Measurements from ENCODE around the gene SHISAL2A. TPM values are rescaled to one million over a fixed set of nuclear protein-coding genes. Genes with fewer than 3 reads are reported as not detected.
"Not testable (repeated sequence)": the region's sequence is repeated elsewhere in the genome, so short reads cannot be mapped to it uniquely, and the experiment has no call there.

SHISAL2A gene
- total and polyA plus RNA-seq, 2 of the 13 experiments (the other 11 are each of a cell fraction or from before 2014, with no cell fraction given): not detected

DNA sequence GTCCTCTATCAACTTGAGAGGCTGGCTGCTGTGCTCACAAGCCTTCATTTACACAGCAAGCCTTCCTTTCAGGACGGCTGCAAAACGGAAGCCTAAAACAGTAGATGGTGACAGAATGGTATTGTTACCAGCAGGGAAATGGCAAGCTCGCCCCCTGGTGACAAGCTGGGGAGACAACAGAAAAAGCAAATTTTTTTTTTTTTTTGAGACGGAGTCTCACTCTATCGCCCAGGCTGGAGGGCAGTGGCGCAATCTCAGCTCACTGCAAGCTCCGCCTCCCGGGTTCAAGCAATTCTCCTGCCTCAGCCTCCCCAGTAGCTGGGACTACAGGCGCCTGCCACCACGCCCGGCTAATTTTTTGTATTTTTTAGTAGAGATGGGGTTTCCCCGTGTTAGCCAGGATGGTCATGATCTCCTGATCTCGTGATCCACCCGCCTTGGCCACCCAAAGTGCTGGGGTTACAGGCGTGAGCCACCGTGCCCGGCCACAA, 53.3 kb downstream of the SHISAL2A start (continued):
- TF ChIP-seq IKZF5 (CRISPR knock-in tag; IDR thresholded peaks at IDR 0.05): 0 out of 2 replicates have a peak, but pooled peaks have one; percentile 42
- 0 out of 2 replicates have a peak, but pooled peaks have one; percentile 5 for TF ChIP-seq RBFOX2 (IDR thresholded peaks at IDR 0.05; ENCODE audit: low read depth, low read length)
- TF ChIP-seq, protein P1, sequence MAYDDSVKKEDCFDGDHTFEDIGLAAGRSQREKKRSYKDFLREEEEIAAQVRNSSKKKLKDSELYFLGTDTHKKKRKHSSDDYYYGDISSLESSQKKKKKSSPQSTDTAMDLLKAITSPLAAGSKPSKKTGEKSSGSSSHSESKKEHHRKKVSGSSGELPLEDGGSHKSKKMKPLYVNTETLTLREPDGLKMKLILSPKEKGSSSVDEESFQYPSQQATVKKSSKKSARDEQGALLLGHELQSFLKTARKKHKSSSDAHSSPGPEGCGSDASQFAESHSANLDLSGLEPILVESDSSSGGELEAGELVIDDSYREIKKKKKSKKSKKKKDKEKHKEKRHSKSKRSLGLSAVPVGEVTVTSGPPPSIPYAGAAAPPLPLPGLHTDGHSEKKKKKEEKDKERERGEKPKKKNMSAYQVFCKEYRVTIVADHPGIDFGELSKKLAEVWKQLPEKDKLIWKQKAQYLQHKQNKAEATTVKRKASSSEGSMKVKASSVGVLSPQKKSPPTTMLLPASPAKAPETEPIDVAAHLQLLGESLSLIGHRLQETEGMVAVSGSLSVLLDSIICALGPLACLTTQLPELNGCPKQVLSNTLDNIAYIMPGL (CRISPR knock-in tag; IDR thresholded peaks at IDR 0.05; ENCODE audit: borderline replicate concordance in 1 of 2, low read depth in 1 of 2): 0 out of 4 replicates have a peak, but pooled peaks of 1 of the 2 experiments have one; percentile 39
- TF ChIP-seq GATAD2A (CRISPR knock-in tag; IDR thresholded peaks at IDR 0.05): peak; percentile 41; the same call in 1 of the 2 replicates
- TF ChIP-seq RAD21 (CRISPR knock-in tag; IDR thresholded peaks at IDR 0.05): peak; percentile 76
- TF ChIP-seq LCORL (IDR thresholded peaks at IDR 0.05): not testable (repeated sequence)
- TF ChIP-seq LCORL (CRISPR knock-in tag; IDR thresholded peaks at IDR 0.05): peak; percentile 57; the same call in 1 of the 2 replicates
- TF ChIP-seq SOX5 (CRISPR knock-in tag; IDR thresholded peaks at IDR 0.05; ENCODE audit: borderline replicate concordance): peak; percentile 40; the same call in 1 of the 2 replicates
- 0 out of 2 replicates have a peak, but pooled peaks have one; percentile 7 for TF ChIP-seq UBTF (CRISPR knock-in tag; IDR thresholded peaks at IDR 0.05)
- TF ChIP-seq ZNF441 (CRISPR knock-in tag; IDR thresholded peaks at IDR 0.05; ENCODE audit: borderline replicate concordance): peak; percentile 99
- peak; percentile 19; the same call in 1 of the 2 replicates for TF ChIP-seq ZMYM4 (CRISPR knock-in tag; IDR thresholded peaks at IDR 0.05)
- peak; percentile 34; the same call in 1 of the 2 replicates for TF ChIP-seq AHR (CRISPR knock-in tag; IDR thresholded peaks at IDR 0.05)
- 0 out of 2 replicates have a peak, but pooled peaks have one; percentile 24 for TF ChIP-seq POGK (CRISPR knock-in tag; conservative IDR thresholded peaks at IDR 0.05)
- TF ChIP-seq ARID4A (CRISPR knock-in tag; IDR thresholded peaks at IDR 0.05; ENCODE audit: borderline replicate concordance): peak; percentile 40; the same call in 1 of the 2 replicates
- 0 out of 2 replicates have a peak, but pooled peaks have one; percentile 23 for TF ChIP-seq ZNF691 (CRISPR knock-in tag; IDR thresholded peaks at IDR 0.05; ENCODE audit: borderline replicate concordance, low read depth)

Measured in HepG2 (cell line).